NCI-H2196 (cell line): ENCODE measurements around the gene ARHGEF5.

Experiments used
- DNase-seq: peaks from one replicate; lab custom pipeline; 2025; ENCODE audit not compliant: unreplicated experiment; lab: John Stamatoyannopoulos, UW

Gene ARHGEF5

GRCh38 chr7:144379776-144380384 is 24.7 kb downstream of the ARHGEF5 start:
- no peak for DNase-seq

GRCh38 chr7:144384071-144384470 is 28.9 kb downstream of the ARHGEF5 start:
- DNase-seq = no peak

GRCh38 chr7:144384555-144385245 is 29.5 kb downstream of the ARHGEF5 start:
- no peak for DNase-seq

- DNase-seq = no peak
These were observed 31.5 kb downstream of the ARHGEF5 start for GRCh38 chr7:144386741-144387140.

GRCh38 chr7:144388950-144389349 is 33.7 kb downstream of the ARHGEF5 start:
- no peak for DNase-seq

GRCh38 chr7:144390481-144390880 is 35.3 kb downstream of the ARHGEF5 start:
- no peak for DNase-seq

- DNase-seq = no peak
These were observed 35.8 kb downstream of the ARHGEF5 start for GRCh38 chr7:144391014-144391413.

- peak; percentile 50 for DNase-seq
These were observed 36.6 kb downstream of the ARHGEF5 start for GRCh38 chr7:144391823-144392255.

GRCh38 chr7:144397086-144397485 is 41.9 kb downstream of the ARHGEF5 start:
- DNase-seq = no peak

- no peak for DNase-seq
These were observed 43.1 kb downstream of the ARHGEF5 start for GRCh38 chr7:144398291-144398690.

GRCh38 chr7:144398911-144399310 is 43.7 kb downstream of the ARHGEF5 start:
- DNase-seq = no peak

- DNase-seq = no peak
These were observed 44.7 kb downstream of the ARHGEF5 start for GRCh38 chr7:144399946-144400345.

- no peak for DNase-seq
These were observed 46.3 kb downstream of the ARHGEF5 start for GRCh38 chr7:144401490-144401889.

- DNase-seq = no peak
These were observed 47.9 kb downstream of the ARHGEF5 start for GRCh38 chr7:144403102-144403501.

- no peak for DNase-seq
These were observed 48.5 kb downstream of the ARHGEF5 start, which contains the start of gene NOBOX for GRCh38 chr7:144403649-144404061. TSS of gene NOBOX (minus strand) at chr7:144403693.

- no peak for DNase-seq
These were observed 49.7 kb downstream of the ARHGEF5 start for GRCh38 chr7:144404946-144405345.

- DNase-seq = no peak
These were observed 52.2 kb downstream of the ARHGEF5 start for GRCh38 chr7:144407266-144407931.

- no peak for DNase-seq
These were observed 52.9 kb downstream of the ARHGEF5 start for GRCh38 chr7:144408121-144408520.

- no peak for DNase-seq
These were observed 55.2 kb downstream of the ARHGEF5 start for GRCh38 chr7:144410441-144410840.

GRCh38 chr7:144414815-144415214 is 59.6 kb downstream of the ARHGEF5 start:
- no peak for DNase-seq

GRCh38 chr7:144415858-144416257 is 60.7 kb downstream of the ARHGEF5 start:
- DNase-seq = no peak

GRCh38 chr7:144416341-144416740 is 61.1 kb downstream of the ARHGEF5 start:
- DNase-seq = no peak
